CD4-positive, alpha-beta T cell (primary cell): ENCODE measurements around the gene APAF1. TPM values are rescaled to one million over a fixed set of nuclear protein-coding genes. Genes with fewer than 3 reads are reported as not detected.

Experiments used
- ATAC-seq: fragments of 200-7000 bp; cut with Tn5 transposase; one replicate; pipeline ENCODE4 v1.10.0; 2022; ENCODE audit warnings: mild to moderate bottlenecking; ENCODE audit not compliant: poor library complexity
- CTCF ChIA-PET: fragments of 350-600 bp; sonication (Branson Sonifier 250); formaldehyde crosslinking; loops from one replicate; lab custom pipeline; 2021; ENCODE audit warnings: antibody characterized with exemption, inconsistent platforms; lab: Charles Lee
- POLR2A ChIA-PET: fragments of 350-600 bp; sonication (Branson Sonifier 250); formaldehyde crosslinking; loops from one replicate; lab custom pipeline; 2021; ENCODE audit warnings: antibody characterized with exemption, inconsistent platforms; lab: Charles Lee
- DNase-seq, 14 experiments: peaks; one replicate each; pipeline ENCODE4 v3.0.0-alpha.2; 2013 to 2020; ENCODE audit warnings: mixed read lengths in 2 of 14
- H3K27ac ChIP-seq, 2 donors: one replicate each; pipeline versions ENCODE4 v1.5.1 to v1.7.0; 2013; ENCODE audit warnings: low read length in 2 of 2, low read depth in 1 of 2, mild to moderate bottlenecking in 1 of 2
- H3K27me3 ChIP-seq, 2 experiments: 1 replicate in 1 of 2; 2 replicates in 1 of 2; pipeline versions ENCODE4 v1.6.1 to v1.7.0; 2013; ENCODE audit warnings: low read length in 2 of 2, control low read depth in 1 of 2, mild to moderate bottlenecking in 1 of 2, moderate library complexity in 1 of 2; ENCODE audit not compliant: insufficient read depth in 2 of 2, control insufficient read depth in 1 of 2
- H3K36me3 ChIP-seq: one replicate; pipeline ENCODE4 v1.6.1; 2013; ENCODE audit warnings: low read length, control low read depth; ENCODE audit not compliant: insufficient read depth
- H3K4me1 ChIP-seq: one replicate; pipeline ENCODE4 v1.6.1; 2013; ENCODE audit warnings: low read length, control low read depth; ENCODE audit not compliant: insufficient read depth
- H3K4me3 ChIP-seq: one replicate; pipeline ENCODE4 v1.5.1; 2013; ENCODE audit warnings: mild to moderate bottlenecking, low read length, moderate library complexity
- H3K9me3 ChIP-seq, 2 experiments: 1 replicate in 1 of 2; 2 replicates in 1 of 2; pipeline versions ENCODE4 v1.6.1 to v1.7.0; 2013; ENCODE audit warnings: low read length in 2 of 2, mild to moderate bottlenecking in 2 of 2, control low read depth in 1 of 2, moderate library complexity in 1 of 2; ENCODE audit not compliant: control insufficient read depth in 1 of 2, insufficient read depth in 1 of 2
- H3K27ac Mint-ChIP-seq: one replicate; pipeline ENCODE4 v1.8.0; 2020; ENCODE audit warnings: mixed read lengths
- H3K27me3 Mint-ChIP-seq: one replicate; pipeline ENCODE4 v1.8.0; 2021; ENCODE audit warnings: mixed read lengths
- H3K36me3 Mint-ChIP-seq: one replicate; pipeline ENCODE4 v1.8.0; 2021; ENCODE audit warnings: low read depth, mixed read lengths
- H3K4me1 Mint-ChIP-seq: one replicate; pipeline ENCODE4 v1.8.0; 2021; ENCODE audit warnings: low read depth, mixed read lengths
- H3K4me3 Mint-ChIP-seq: one replicate; pipeline ENCODE4 v1.8.0; 2020; ENCODE audit warnings: mild to moderate bottlenecking, mixed read lengths
- H3K9me3 Mint-ChIP-seq: one replicate; pipeline ENCODE4 v1.8.0; 2020; ENCODE audit warnings: mixed read lengths
- CTCF ChIP-seq: fragments of 200-600 bp; IDR thresholded peaks from one replicate; pipeline ENCODE4 v1.8.0; 2022; ENCODE audit warnings: antibody characterized with exemption, mild to moderate bottlenecking
- intact Hi-C, 2 experiments: fragments of 100-400 bp; cut with DNase I in 1 of 2; cut with micrococcal nuclease in 1 of 2; formaldehyde crosslinking; loops; one replicate each; pipeline versions ENCODE4 v1.15.1 to v1.9.0; 2023 to 2025; cut with DNase I, micrococcal nuclease
- total RNA-seq, 174 experiments: library from RNA in 2 of 174; stranded (reverse) in 2 of 174; gene quantifications; one replicate each; pipeline ENCODE4 v1.2.3 and lab custom pipeline; 2021 to 2026

Gene APAF1
- total RNA-seq, 2 experiments from 2014 or later: 13.5 to 14.5 TPM

- CTCF ChIA-PET: no interaction called here
- H3K9me3 Mint-ChIP-seq: no peaks in the 10 kb centered on the region
- no peaks in the 10 kb centered on the region for H3K9me3 ChIP-seq
- no peaks in the 10 kb centered on the region for H3K4me1 Mint-ChIP-seq
- no peaks in the 10 kb centered on the region for H3K27me3 ChIP-seq
- ATAC-seq (no peak), DNase-seq (no peak)
- intact Hi-C loops: no loop called here
- no peaks in the 10 kb centered on the region for H3K36me3 Mint-ChIP-seq
- no peaks in the 10 kb centered on the region for H3K4me1 ChIP-seq
- no peak overlapping the region for H3K4me3 ChIP-seq
- POLR2A ChIA-PET: no interaction called here
- no peaks in the 10 kb centered on the region for H3K36me3 ChIP-seq
- no peak overlapping the region for H3K27ac Mint-ChIP-seq
- no peak overlapping the region for H3K27ac ChIP-seq
- H3K27me3 Mint-ChIP-seq: peaks cover 6% of the 10 kb centered on the region
- no peak for TF ChIP-seq CTCF
- H3K4me3 Mint-ChIP-seq: no peak overlapping the region
Measured at GRCh38 chr12:98767248-98767647, 122.2 kb downstream of the APAF1 start.

DNA sequence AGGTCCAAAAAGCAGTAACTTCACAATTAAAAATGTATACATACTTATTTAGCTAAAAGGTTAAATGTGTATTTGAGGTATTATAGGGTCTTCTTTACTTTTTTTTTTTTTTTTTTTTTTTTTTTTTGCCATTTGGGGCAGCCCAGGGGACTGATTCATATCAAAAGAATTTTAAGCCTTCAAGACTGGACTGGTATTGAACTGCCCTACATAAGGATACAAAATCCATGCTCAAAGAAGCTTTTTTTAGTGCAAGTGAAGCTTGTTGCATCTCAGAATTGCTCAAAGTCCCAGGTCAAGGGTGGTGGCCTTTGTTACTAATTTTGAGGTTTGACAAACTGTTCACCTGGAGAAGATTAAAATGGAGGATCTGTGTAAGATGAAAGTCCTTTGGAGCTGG, 124.0 kb downstream of the APAF1 start:
- Mint-ChIP-seq H3K27me3 (peaks cover 6% of the 10 kb centered on the region), H3K27ac (no peak overlapping the region), H3K4me1 (no peaks in the 10 kb centered on the region), H3K9me3 (no peaks in the 10 kb centered on the region), H3K36me3 (no peaks in the 10 kb centered on the region), H3K4me3 (no peak overlapping the region)
- Histone ChIP-seq H3K4me3 (no peak overlapping the region), H3K4me1 (no peaks in the 10 kb centered on the region), H3K36me3 (no peaks in the 10 kb centered on the region), H3K9me3 (no peaks in the 10 kb centered on the region), H3K27me3 (no peaks in the 10 kb centered on the region), H3K27ac (no peak overlapping the region)
- ATAC-seq (no peak), DNase-seq (no peak)
- POLR2A ChIA-PET: interaction anchor here (0.7 kb wide), 1 partner anchor 21 kb away, joined by 3 read pairs; no protein-coding TSS in a partner anchor
- CTCF ChIA-PET: interaction anchor here (0.6 kb wide), 1 partner anchor 23 kb away, joined by 3 read pairs; no protein-coding TSS in a partner anchor
- TF ChIP-seq CTCF: no peak
- intact Hi-C loops: no loop called here

GRCh38 chr12:98770230-98770629, 125.1 kb downstream of the APAF1 start:
- no peak for TF ChIP-seq CTCF
- Histone ChIP-seq H3K4me3 (no peak overlapping the region), H3K27me3 (no peaks in the 10 kb centered on the region), H3K36me3 (no peaks in the 10 kb centered on the region), H3K27ac (no peak overlapping the region), H3K9me3 (no peaks in the 10 kb centered on the region), H3K4me1 (no peaks in the 10 kb centered on the region)
- ATAC-seq (no peak), DNase-seq (no peak)
- CTCF ChIA-PET: no interaction called here
- H3K4me3 Mint-ChIP-seq: no peak overlapping the region
- H3K27me3 Mint-ChIP-seq: peaks cover 6% of the 10 kb centered on the region
- H3K9me3 Mint-ChIP-seq: no peaks in the 10 kb centered on the region
- no peaks in the 10 kb centered on the region for H3K4me1 Mint-ChIP-seq
- intact Hi-C loops: no loop called here
- H3K27ac Mint-ChIP-seq: no peak overlapping the region
- H3K36me3 Mint-ChIP-seq: no peaks in the 10 kb centered on the region
- POLR2A ChIA-PET: no interaction called here
